Body of pancreas (tissue), 4 donors: ENCODE data around the gene TLX2. TPM values are rescaled to one million over a fixed set of nuclear protein-coding genes. Genes with fewer than 3 reads are reported as not detected.
A peak's percentile ranks its signal among the peaks of the same experiment; 100 is the strongest.

Source experiments
- ATAC-seq: fragments of 150-250 bp; one replicate; pipeline ENCODE4 v1.9.1; 2016
- DNase-seq, 4 donors: peaks; one replicate each; pipeline ENCODE4 v3.0.0-alpha.2; 2019
- H3K27ac ChIP-seq, 4 donors: fragments of 200-600 bp; sonication (generic); 1 replicate in 3 of 4; 2 replicates in 1 of 4; pipeline versions ENCODE4 v1.5.1 to v1.6.1; 2016 to 2019; ENCODE audit warnings: mild to moderate bottlenecking in 1 of 4, mixed read lengths in 1 of 4, moderate library complexity in 1 of 4
- H3K27me3 ChIP-seq, 2 donors: fragments of 200-600 bp; sonication (generic); one replicate each; pipeline ENCODE4 v1.6.0; 2016; ENCODE audit warnings: mild to moderate bottlenecking in 1 of 2
- H3K36me3 ChIP-seq, 2 donors: fragments of 200-600 bp; sonication (generic); replicated peaks in 1 of 2; 2 replicates each; pipeline ENCODE4 v1.5.1; 2016; ENCODE audit warnings: low read depth in 2 of 2; ENCODE audit not compliant: insufficient read depth in 1 of 2
- H3K4me1 ChIP-seq: fragments of 200-600 bp; sonication (generic); one replicate; pipeline ENCODE4 v1.6.0; 2016
- H3K4me3 ChIP-seq, 2 donors: fragments of 200-600 bp; sonication (generic); 1 replicate in 1 of 2; 2 replicates in 1 of 2; pipeline ENCODE4 v1.5.1; 2016 to 2019
- H3K9me3 ChIP-seq, 3 donors: fragments of 200-600 bp; sonication (generic); 1 replicate in 2 of 3; 2 replicates in 1 of 3; pipeline ENCODE4 v1.5.1; 2016
- POLR2A ChIP-seq, 3 donors: fragments of 450-650 bp; IDR thresholded peaks; one replicate each; pipeline ENCODE4 v1.6.1; 2016; ENCODE audit warnings: antibody characterized with exemption in 3 of 3, mild to moderate bottlenecking in 2 of 3
- WGBS, 2 donors: methylation state at CpG; one replicate each; pipeline ENCODE4 v1.1.5; 2017; 5-methylcytosine and 5-hydroxymethylcytosine counted together
- intact Hi-C: fragments of 100-400 bp; cut with DNase I; formaldehyde crosslinking; loops from one replicate; pipeline ENCODE4 v1.15.1; 2023
- total RNA-seq, 2 donors: library from RNA; depleted of rRNA; stranded (reverse); fragments of >200 nt; gene quantifications; one replicate each; pipeline ENCODE4 v1.1.0, GENCODE V29; 2016
- TF ChIP-seq, protein P1 (sequence below), 7 experiments: fragments of 450-650 bp in 4 of 7; fragments of 200-600 bp in 3 of 7; sonication (generic) in 3 of 7; IDR thresholded peaks; one replicate each; pipeline ENCODE4 v1.5.1; 2016 to 2019; ENCODE audit warnings: antibody characterized with exemption in 7 of 7

The TLX2 gene
- total RNA-seq, 2 donors from 2014 or later, result not detected

DNA sequence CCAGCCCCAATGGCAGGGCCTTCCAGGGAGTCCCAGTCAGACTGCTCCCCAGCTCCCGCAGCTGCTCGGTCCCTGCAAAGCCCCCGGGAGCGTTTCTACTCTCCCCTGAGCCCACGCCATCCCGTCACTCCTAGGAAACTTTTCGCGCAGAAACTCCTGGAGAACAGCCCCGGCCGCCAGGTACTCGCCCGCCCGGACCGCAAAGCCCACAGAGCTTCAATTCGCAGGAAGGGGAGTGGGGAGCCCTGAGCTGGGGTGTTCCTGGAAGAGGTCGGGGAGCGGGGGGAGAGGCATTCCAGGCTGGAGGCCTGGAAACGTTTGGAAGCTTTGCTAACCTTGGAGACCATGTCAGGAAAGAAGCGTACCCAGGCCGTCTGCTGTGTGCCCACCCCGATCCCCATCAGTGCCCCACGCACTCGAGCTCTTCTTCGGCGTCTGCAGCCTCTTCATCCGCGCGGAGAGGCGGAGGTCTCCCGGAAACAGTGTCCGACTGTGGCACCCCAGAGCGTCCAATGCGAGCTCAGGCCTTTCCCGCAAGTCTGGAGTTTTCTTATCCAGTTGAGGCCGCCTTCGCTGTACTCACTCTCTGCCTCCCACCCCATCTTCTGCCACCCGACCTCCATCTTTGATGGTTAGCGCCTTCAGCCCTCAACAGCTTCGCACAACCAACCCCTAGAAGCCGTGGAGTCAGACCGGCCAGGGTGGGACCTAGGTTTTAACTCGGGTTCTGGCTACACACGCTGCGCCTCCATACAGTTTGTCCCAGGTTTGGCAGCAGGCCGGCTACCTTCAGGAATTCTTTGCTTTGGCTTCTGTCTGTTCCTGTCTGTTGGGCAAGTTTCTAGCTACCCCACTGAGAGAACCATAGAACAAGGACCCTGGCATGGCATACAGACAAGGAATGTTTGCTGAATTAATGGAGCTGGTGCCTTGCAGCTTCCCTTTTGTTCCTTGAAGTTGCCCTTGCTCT is 10.5 kb upstream of the TLX2 start:
- no peak for DNase-seq
- peaks cover 66% of the 10 kb centered on the region for H3K4me1 ChIP-seq
- TF ChIP-seq, protein P1, sequence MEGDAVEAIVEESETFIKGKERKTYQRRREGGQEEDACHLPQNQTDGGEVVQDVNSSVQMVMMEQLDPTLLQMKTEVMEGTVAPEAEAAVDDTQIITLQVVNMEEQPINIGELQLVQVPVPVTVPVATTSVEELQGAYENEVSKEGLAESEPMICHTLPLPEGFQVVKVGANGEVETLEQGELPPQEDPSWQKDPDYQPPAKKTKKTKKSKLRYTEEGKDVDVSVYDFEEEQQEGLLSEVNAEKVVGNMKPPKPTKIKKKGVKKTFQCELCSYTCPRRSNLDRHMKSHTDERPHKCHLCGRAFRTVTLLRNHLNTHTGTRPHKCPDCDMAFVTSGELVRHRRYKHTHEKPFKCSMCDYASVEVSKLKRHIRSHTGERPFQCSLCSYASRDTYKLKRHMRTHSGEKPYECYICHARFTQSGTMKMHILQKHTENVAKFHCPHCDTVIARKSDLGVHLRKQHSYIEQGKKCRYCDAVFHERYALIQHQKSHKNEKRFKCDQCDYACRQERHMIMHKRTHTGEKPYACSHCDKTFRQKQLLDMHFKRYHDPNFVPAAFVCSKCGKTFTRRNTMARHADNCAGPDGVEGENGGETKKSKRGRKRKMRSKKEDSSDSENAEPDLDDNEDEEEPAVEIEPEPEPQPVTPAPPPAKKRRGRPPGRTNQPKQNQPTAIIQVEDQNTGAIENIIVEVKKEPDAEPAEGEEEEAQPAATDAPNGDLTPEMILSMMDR (IDR thresholded peaks at IDR 0.05), result no peak
- no peak for TF ChIP-seq POLR2A (IDR thresholded peaks at IDR 0.05)
- intact Hi-C loops, result no loop called here
- peak overlapping the region; percentile 53 to 78 (median 72) for H3K27ac ChIP-seq
- peaks cover 0 to 5% of the 10 kb centered on the region in 2 donors for H3K27me3 ChIP-seq
- 60 to 62% methylated on average over 33 to 45 of the region's 45 CpGs for WGBS, 2 donors
- no peaks in the 10 kb centered on the region for H3K9me3 ChIP-seq
- peak overlapping the region; percentile 43 to 74 for H3K4me3 ChIP-seq
- no peak for ATAC-seq
- no peaks in the 10 kb centered on the region for H3K36me3 ChIP-seq

DNA sequence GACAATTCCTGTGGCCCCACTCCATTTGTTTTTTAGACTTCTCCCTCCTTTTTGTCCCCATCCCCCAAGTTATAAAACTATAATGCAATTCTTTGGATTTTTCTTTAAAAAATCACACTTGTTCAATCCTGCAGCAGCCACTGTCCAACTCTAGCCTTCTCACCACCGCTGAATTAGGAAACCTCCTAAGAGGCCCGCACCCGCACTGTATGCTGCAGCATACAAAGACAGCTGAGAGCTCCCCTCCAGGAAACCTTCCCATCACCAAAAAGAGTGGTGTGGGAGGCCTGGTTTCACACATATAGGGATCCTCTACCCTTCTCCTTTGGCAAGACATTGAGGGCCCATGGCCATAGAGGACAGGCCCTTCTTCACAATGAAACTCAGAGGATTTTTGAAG is 9.7 kb upstream of the TLX2 start:
- Histone ChIP-seq H3K27me3 (peaks cover 0 to 4% of the 10 kb centered on the region in 2 donors), H3K4me3 (no peak overlapping the region)

DNA sequence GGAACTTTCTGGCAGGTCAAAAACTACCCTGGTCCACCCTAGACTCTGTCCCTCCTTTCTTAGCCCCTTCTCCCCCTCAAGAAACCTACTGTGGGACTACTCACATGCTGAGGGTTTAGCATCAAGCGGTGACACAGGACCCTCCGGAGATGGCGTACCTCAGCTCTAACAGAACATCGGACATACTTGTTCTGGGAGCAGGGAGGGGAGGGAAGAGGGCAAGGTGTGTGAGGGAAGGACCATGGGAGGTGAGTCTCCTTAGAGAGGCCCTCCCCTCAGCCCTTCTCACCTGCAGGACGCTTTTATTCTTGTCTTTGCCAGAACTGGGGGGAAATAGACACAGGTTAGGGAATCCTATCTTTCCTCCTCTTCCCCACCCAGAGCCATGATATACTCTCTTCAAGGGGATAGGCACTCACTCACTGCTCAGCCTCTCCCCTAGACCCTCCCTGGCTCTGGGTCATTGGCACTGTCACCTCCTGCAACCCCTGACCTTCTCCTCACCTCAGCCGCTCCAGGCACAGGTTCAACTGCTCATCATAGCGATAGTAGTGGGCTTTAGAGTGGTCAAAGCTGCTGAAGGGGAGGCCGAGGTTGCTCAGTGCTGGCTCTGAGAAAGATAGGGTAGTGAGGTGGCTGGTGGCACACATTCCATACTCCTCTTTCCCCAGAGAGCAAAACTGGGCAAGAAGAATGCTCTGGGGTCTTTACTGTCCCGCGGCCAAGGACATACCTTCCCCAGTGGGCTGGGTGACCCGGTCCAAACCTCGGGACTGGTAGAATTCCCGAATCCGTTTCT is 8.6 kb upstream of the TLX2 start:
- DNase-seq, result no peak
- H3K27me3 ChIP-seq, result peaks cover 0 to 2% of the 10 kb centered on the region in 2 donors
- TF ChIP-seq POLR2A (IDR thresholded peaks at IDR 0.05), result no peak
- TF ChIP-seq, protein P1 (IDR thresholded peaks at IDR 0.05), result no peak
- no peaks in the 10 kb centered on the region for H3K36me3 ChIP-seq
- no peak for ATAC-seq
- no peaks in the 10 kb centered on the region for H3K9me3 ChIP-seq
- H3K27ac ChIP-seq, result no peak overlapping the region
- H3K4me3 ChIP-seq, result no peak overlapping the region
- intact Hi-C loops, result no loop called here
- peaks cover 55% of the 10 kb centered on the region for H3K4me1 ChIP-seq
- 91 to 95% methylated on average over 13 to 14 of the region's 14 CpGs for WGBS, 2 donors

More for the DNA sequence above, 9.7 kb upstream of the TLX2 start:
- DNase-seq, result no peak
- intact Hi-C loops, result no loop called here
- no peak for ATAC-seq
- H3K36me3 ChIP-seq, result no peaks in the 10 kb centered on the region
- 91 to 95% methylated on average over 3 of the region's 3 CpGs for WGBS, 2 donors
- TF ChIP-seq POLR2A (IDR thresholded peaks at IDR 0.05), result no peak
- TF ChIP-seq, protein P1 (IDR thresholded peaks at IDR 0.05), result no peak
- H3K9me3 ChIP-seq, result no peaks in the 10 kb centered on the region
- H3K4me1 ChIP-seq, result peaks cover 58% of the 10 kb centered on the region
- no peak overlapping the region for H3K27ac ChIP-seq

DNA sequence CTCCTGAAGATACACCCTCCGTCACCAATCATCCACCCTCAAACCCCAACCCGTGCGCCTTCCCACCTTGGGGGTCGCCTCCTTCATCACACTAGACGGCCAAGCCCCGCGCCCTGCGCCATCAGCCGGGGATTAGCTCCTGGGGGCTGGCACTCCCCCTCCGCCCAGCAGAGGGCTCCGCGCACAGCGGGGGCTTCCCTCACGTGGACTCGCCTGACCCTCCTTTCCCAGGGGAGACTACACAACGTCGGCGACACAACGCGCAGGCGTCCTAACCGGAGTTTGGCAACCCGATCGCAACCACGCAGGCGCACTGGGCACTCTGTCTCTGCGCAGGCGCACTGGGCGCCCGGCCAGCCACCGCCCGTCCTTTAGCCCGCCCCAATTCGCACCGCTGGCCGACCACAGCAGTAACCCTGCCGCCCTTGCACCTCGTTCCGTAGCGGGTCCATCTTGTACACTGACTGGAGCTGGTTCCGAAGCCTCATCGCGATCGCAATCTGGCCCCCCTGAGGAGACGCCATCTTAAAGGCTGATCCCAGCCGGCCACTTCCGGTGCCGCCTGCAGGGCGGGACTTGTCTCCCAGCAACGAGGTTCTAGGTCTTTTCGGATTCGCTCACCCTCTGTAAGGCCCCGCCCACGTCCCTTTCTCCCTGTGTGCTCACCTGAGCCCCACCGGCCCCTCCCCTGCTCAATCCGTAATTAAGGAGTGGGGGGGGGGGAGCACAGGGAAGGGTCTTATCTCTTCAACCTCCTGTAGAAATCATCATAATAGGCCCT is 6.9 kb upstream of the TLX2 start, which contains the start of gene PCGF1:
PCGF1 (minus strand) TSS at position 551 of the 781 bp plus-strand sequence; CDS start at position 524, 27 bp downstream.
- 0 to 1% methylated on average over 24 to 56 of the region's 56 CpGs for WGBS, 2 donors
- Histone ChIP-seq H3K36me3 (no peaks in the 10 kb centered on the region), H3K27me3 (peaks cover 0 to 9% of the 10 kb centered on the region in 2 donors), H3K27ac (peak within 1 kb of the TSS; percentile 96 to 99 (median 98)), H3K9me3 (no peaks in the 10 kb centered on the region), H3K4me1 (peaks cover 49% of the 10 kb centered on the region), H3K4me3 (peak within 1 kb of the TSS; percentile 53 to 65)
- DNase-seq (peak; percentile 100), ATAC-seq (peak; percentile 98)
- TF ChIP-seq, protein P1 (IDR thresholded peaks at IDR 0.05), result peak in 4 of 7 experiments; percentile 25 to 36 (median 32)
- TF ChIP-seq POLR2A (IDR thresholded peaks at IDR 0.05), result peak in 2 of 3 donors; percentile 73 to 81
- intact Hi-C loops, result no loop called here
